DOHH2 (cell line): Measurements from ENCODE around the gene ADTRP.

Experiments used
- H3F3A ChIP-seq: fragments of 200-600 bp; sonication (generic), shearing (Covaris generic); 2 replicates; pipeline ENCODE4 v1.6.0; 2016; ENCODE audit warnings: antibody characterized with exemption, mild to moderate bottlenecking; ENCODE audit not compliant: control insufficient read depth, insufficient read depth
- H3K27ac ChIP-seq: fragments of 200-600 bp; sonication (generic); 2 replicates; pipeline ENCODE4 v1.5.1; 2014; ENCODE audit warnings: low read depth, mild to moderate bottlenecking, low read length, moderate library complexity
- H3K27me3 ChIP-seq: fragments of 200-600 bp; sonication (generic); 2 replicates; pipeline ENCODE4 v1.6.1; 2014; ENCODE audit warnings: mild to moderate bottlenecking, low read length, mixed read lengths; ENCODE audit not compliant: control insufficient read depth
- H3K36me3 ChIP-seq: fragments of 200-600 bp; sonication (generic); 2 replicates; pipeline ENCODE4 v1.6.1; 2014; ENCODE audit warnings: mild to moderate bottlenecking, low read length, moderate library complexity, mixed read lengths; ENCODE audit not compliant: control insufficient read depth
- H3K4me1 ChIP-seq: fragments of 200-600 bp; sonication (generic); 2 replicates; pipeline ENCODE4 v1.6.1; 2014; ENCODE audit warnings: mild to moderate bottlenecking, low read length, mixed read lengths; ENCODE audit not compliant: control insufficient read depth
- H3K4me2 ChIP-seq: fragments of 200-600 bp; sonication (generic); 2 replicates; pipeline ENCODE4 v1.6.0; 2014; ENCODE audit warnings: mild to moderate bottlenecking, low read length, moderate library complexity
- H3K4me3 ChIP-seq: fragments of 200-600 bp; sonication (generic); 2 replicates; pipeline ENCODE4 v1.5.1; 2014; ENCODE audit warnings: mild to moderate bottlenecking, low read length, mixed read lengths
- H3K79me2 ChIP-seq: fragments of 200-600 bp; sonication (generic); 2 replicates; pipeline ENCODE4 v1.6.1; 2014; ENCODE audit warnings: mild to moderate bottlenecking, low read length, mixed read lengths; ENCODE audit not compliant: control insufficient read depth
- H3K9me2 ChIP-seq: fragments of 200-600 bp; sonication (generic); replicated peaks from 2 replicates; pipeline ENCODE4 v1.6.1; 2014; ENCODE audit warnings: mild to moderate bottlenecking, low read length, mixed read lengths; ENCODE audit not compliant: control insufficient read depth
- H3K9me3 ChIP-seq: fragments of 200-600 bp; sonication (generic); 2 replicates; pipeline ENCODE4 v1.6.1; 2014; ENCODE audit warnings: antibody characterized with exemption, low read length, mixed read lengths; ENCODE audit not compliant: control insufficient read depth, insufficient read depth
- H4K20me1 ChIP-seq: fragments of 200-600 bp; sonication (generic); 2 replicates; pipeline ENCODE4 v1.6.0; 2014; ENCODE audit warnings: low read depth, mild to moderate bottlenecking, antibody characterized with exemption, low read length, moderate library complexity; ENCODE audit not compliant: control insufficient read depth, insufficient read depth
- CTCF ChIP-seq: fragments of 200-600 bp; sonication (generic); IDR thresholded peaks from one replicate; pipeline ENCODE4 v1.5.1; 2014; ENCODE audit warnings: antibody characterized with exemption, mild to moderate bottlenecking, low read depth, low read length; ENCODE audit not compliant: poor library complexity, severe bottlenecking
- EZH2phosphoT487 ChIP-seq: fragments of 200-600 bp; sonication (generic); IDR thresholded peaks from 2 replicates; pipeline ENCODE4 v1.6.1; 2017; ENCODE audit warnings: borderline replicate concordance, mild to moderate bottlenecking, antibody characterized with exemption, low read length, moderate library complexity, mixed read lengths

Gene ADTRP

GRCh38 chr6:11672669-11673068 is 105.9 kb downstream of the ADTRP start:
- H3F3A ChIP-seq: no peaks in the 10 kb centered on the region
- H3K9me2 ChIP-seq: no peaks in the 10 kb centered on the region
- H3K27ac ChIP-seq: no peak overlapping the region
- no peaks in the 10 kb centered on the region for H3K4me1 ChIP-seq
- H3K4me2 ChIP-seq: no peak overlapping the region
- no peaks in the 10 kb centered on the region for H4K20me1 ChIP-seq
- no peak overlapping the region for H3K4me3 ChIP-seq
- no peaks in the 10 kb centered on the region for H3K9me3 ChIP-seq
- H3K79me2 ChIP-seq: no peaks in the 10 kb centered on the region
- TF ChIP-seq EZH2phosphoT487: no peak
- TF ChIP-seq CTCF: no peak
- H3K36me3 ChIP-seq: no peaks in the 10 kb centered on the region
- H3K27me3 ChIP-seq: no peaks in the 10 kb centered on the region; the same call in none of the 2 replicates

- no peak overlapping the region for H3K27ac ChIP-seq
- no peaks in the 10 kb centered on the region for H3K9me3 ChIP-seq
- no peaks in the 10 kb centered on the region for H3K9me2 ChIP-seq
- H3K4me2 ChIP-seq: no peak overlapping the region
- H3K4me3 ChIP-seq: no peak overlapping the region
- TF ChIP-seq CTCF (no peak), EZH2phosphoT487 (no peak)
- no peaks in the 10 kb centered on the region; the same call in none of the 2 replicates for H3K27me3 ChIP-seq
- no peaks in the 10 kb centered on the region for H4K20me1 ChIP-seq
- no peaks in the 10 kb centered on the region for H3K36me3 ChIP-seq
- no peaks in the 10 kb centered on the region for H3F3A ChIP-seq
- H3K4me1 ChIP-seq: no peaks in the 10 kb centered on the region
- H3K79me2 ChIP-seq: no peaks in the 10 kb centered on the region
Observed at GRCh38 chr6:11672256-11672655, 106.3 kb downstream of the ADTRP start.

- no peak for TF ChIP-seq CTCF
- TF ChIP-seq EZH2phosphoT487: no peak
- Histone ChIP-seq H3K9me3 (no peaks in the 10 kb centered on the region), H3F3A (no peaks in the 10 kb centered on the region), H3K4me3 (no peak overlapping the region), H3K27me3 (no peaks in the 10 kb centered on the region; the same call in 1 of the 2 replicates), H3K36me3 (no peaks in the 10 kb centered on the region), H3K4me1 (no peaks in the 10 kb centered on the region), H4K20me1 (no peaks in the 10 kb centered on the region), H3K27ac (no peak overlapping the region), H3K79me2 (no peaks in the 10 kb centered on the region), H3K4me2 (no peak overlapping the region), H3K9me2 (no peaks in the 10 kb centered on the region)
Observed at GRCh38 chr6:11669696-11670095, 108.9 kb downstream of the ADTRP start.

- H3K79me2 ChIP-seq: no peaks in the 10 kb centered on the region
- H3K9me2 ChIP-seq: no peaks in the 10 kb centered on the region
- H3K27me3 ChIP-seq: no peaks in the 10 kb centered on the region; the same call in 1 of the 2 replicates
- H3K4me1 ChIP-seq: no peaks in the 10 kb centered on the region
- H3K9me3 ChIP-seq: no peaks in the 10 kb centered on the region
- no peaks in the 10 kb centered on the region for H3F3A ChIP-seq
- TF ChIP-seq EZH2phosphoT487 (no peak), CTCF (no peak)
- no peak overlapping the region for H3K27ac ChIP-seq
- no peak overlapping the region for H3K4me3 ChIP-seq
- no peaks in the 10 kb centered on the region for H3K36me3 ChIP-seq
- H4K20me1 ChIP-seq: no peaks in the 10 kb centered on the region
- H3K4me2 ChIP-seq: no peak overlapping the region
Observed at GRCh38 chr6:11668455-11668854, 110.1 kb downstream of the ADTRP start.
